ENCODE data around the gene CEACAM16.
"Not testable (repeated sequence)": the region's sequence is repeated elsewhere in the genome, so short reads cannot be mapped to it uniquely, and the experiment has no call there.

Gene CEACAM16, protein sequence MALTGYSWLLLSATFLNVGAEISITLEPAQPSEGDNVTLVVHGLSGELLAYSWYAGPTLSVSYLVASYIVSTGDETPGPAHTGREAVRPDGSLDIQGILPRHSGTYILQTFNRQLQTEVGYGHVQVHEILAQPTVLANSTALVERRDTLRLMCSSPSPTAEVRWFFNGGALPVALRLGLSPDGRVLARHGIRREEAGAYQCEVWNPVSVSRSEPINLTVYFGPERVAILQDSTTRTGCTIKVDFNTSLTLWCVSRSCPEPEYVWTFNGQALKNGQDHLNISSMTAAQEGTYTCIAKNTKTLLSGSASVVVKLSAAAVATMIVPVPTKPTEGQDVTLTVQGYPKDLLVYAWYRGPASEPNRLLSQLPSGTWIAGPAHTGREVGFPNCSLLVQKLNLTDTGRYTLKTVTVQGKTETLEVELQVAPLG

GRCh38 chr19:44698492-44699201, at the start of gene CEACAM16:
Gene CEACAM16, plus strand, starts transcription at chr19:44699151. Its CDS starts 2,306 bp downstream, at chr19:44701457.
- DNase-seq = no peak

DNA sequence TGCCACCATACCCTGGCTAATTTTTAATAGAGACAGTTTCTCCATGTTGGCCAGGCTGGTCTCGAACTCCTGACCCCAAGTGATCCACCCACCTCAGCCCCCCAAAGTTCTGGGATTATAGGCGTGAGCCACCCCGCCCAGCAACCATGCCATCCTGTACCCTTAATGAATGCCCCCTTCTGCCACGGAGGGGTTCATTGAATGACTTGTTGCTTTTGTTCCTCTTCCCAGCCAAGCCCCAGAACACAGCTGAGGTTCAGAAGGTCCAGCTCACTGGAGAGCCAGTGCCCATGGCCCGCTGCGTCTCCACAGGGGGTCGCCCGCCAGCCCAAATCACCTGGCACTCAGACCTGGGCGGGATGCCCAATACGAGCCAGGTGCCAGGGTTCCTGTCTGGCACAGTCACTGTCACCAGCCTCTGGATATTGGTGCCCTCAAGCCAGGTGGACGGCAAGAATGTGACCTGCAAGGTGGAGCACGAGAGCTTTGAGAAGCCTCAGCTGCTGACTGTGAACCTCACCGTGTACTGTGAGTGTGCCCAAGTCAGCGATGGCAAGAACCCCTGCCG, 49.3 kb upstream of the CEACAM16 start:
- DNase-seq = no peak

DNA sequence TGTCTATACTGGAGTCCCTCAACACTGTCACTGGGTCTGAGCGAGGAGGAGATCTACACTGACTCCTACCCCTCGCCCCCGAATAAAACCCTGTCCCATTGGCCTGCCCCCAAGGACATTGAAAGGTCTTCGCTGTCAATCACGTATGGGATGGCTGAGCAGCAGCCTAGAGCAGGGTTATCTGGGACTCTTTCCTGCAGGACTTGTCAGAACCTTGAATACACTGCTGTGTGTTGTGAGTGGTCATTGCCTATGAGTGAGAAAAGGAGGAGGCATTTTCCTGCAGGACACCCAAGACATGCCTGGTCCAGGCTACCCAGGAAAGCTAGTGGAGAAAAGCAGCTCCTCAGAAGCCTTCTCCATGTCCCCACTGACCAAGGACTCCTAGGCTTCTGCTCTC, 45.6 kb upstream of the CEACAM16 start:
- DNase-seq = no peak

DNA sequence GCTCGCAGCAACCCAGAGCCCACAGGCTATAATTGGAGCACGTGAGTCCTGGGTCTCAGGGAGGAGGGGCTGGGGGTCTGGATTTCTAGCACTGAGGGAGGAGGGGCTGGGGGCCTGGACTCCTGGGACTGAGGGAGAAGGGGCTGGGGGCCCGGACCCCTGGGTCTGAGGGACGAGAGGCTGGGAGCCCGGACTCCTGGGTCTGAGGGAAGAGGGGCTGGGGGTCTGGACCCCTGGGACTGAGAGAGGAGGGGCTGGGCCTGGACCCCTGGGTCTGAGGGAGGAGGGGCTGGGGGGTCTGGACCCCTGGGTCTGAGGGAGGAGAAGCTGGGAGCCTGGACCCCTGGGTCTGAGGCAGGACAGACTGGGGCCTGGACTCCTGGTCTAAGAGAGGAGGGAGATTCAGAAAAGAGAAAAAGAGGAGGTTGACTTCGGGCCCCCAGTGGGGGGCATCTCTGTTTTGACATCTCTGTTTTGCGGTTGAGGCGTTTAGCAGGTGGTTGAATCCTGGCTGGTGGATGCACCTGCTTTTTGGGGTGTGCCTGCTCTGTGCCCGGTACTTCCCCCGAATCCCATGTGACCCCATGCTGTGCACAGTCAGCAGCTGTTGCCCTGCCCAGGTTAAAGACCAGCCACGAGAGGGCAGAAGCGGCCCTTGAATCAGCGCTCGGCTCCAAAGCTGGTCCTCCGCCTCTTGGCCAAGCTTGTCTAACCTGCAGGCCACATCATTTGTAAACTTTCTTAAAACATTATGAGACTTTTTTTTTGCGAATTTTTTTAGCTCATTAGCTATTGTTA, 44.8 kb upstream of the CEACAM16 start:
- DNase-seq = peak; percentile 52

DNA sequence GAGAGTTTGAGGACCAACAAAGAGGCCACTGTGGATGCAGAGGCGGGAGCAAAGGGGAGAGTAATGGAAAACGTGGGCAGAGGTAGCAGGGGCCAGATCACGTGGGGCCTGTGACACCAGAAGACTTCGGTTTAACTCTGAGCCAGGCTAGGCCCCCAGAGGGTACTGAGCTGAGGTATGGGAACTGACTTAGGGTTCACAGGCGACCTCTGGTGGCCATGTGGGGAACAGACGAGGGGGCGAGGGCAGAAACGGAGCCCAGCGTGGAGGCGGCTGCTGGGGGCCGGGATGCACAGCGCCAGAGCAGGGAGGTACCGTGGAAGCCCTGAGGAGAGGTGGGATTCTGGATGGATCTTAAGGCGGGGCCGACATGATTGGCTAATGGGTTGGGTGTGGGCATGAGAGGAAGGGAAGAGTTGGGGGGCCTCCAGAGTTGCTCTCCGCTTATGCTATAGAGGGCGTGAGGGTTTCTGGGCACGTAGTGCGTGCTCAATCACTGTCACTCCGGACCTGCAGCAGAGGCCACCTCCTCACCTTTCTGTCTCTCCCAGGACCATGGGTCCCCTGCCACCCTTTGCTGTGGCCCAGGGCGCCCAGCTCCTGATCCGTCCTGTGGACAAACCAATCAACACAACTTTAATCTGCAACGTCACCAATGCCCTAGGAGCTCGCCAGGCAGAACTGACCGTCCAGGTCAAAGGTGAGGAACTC, 41.6 kb upstream of the CEACAM16 start:
- peak; percentile 38 for DNase-seq

- no peak for DNase-seq
These were observed 40.8 kb upstream of the CEACAM16 start for GRCh38 chr19:44658069-44658733.

DNA sequence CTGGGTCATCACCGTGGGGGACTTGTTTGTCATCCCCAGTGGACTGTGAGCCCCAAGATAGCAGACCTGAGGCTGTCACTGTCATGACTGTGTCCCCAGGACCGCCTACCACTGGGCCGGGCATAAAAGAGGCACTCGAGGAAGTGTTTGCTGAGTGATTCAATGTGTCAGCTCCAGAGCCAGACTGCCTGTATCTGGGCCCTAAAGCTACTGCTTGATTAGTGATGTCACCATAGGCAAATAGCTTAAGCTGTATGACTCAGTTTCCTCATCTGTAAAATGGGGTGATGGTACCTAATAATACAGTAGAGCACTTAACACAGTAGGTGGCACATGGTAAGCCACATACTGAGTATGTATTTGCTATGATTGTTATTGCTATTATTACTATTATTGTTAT, 38.9 kb upstream of the CEACAM16 start:
- no peak for DNase-seq

DNA sequence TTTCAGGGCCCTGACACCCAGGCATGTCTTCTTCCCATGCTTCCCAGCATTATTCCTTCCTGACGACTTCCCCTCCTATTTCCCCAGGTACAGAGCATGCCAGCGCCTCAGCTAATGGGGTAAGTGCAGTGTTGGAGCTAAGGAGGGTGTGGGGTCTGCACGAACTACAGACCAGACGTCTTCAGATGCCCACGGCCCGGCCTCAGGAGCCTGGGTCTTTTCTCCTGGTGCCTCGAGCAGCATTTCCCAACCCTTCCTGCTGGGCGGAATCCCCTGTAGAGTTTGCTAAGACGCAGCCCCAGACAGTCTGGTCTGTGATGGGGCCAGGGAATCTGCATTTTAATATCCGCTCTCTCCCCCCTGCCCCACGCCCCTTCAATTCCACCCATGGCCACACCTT, 37.7 kb upstream of the CEACAM16 start:
- no peak for DNase-seq

GRCh38 chr19:44661904-44662303, 37.0 kb upstream of the CEACAM16 start:
- no peak for DNase-seq

DNA sequence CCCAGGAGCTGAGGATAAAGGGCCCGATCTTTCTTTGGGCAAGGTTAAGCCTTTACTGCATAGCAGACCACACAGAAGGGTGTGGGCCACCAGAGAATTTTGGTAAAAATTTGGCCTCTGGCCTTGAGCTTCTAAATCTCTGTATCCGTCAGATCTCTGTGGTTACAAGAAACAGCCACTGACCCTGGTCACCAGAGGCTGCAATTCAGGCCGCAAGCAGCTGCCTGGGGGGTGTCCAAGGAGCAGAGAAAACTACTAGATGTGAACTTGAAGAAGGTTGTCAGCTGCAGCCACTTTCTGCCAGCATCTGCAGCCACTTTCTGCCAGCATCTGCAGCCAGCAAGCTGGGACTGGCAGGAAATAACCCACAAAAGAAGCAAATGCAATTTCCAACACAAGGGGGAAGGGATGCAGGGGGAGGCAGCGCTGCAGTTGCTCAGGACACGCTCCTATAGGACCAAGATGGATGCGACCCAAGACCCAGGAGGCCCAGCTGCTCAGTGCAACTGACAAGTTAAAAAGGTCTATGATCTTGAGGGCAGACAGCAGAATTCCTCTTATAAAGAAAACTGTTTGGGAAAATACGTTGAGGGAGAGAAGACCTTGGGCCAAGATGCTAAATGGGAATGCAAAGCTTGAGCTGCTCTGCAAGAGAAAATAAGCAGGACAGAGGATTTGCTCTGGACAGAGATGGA, 36.1 kb upstream of the CEACAM16 start:
- no peak for DNase-seq

DNA sequence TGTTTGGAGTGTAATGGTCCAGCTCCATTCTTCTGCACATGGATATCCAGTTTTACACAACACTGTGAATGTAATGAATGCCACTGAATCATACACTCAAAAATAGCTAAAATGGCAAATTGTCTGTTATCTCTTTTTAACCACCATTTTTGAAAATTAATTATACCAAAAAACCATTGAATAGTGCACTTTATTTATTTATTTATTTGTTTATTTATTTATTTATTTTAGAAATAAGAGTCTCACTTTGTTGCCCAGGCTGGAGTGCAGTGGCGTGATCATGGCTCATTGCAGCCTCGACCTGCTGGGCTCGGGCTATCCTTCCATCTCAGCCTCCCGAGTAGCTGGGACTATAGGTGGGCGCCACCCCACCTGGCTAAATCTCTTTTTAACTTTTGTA, 35.0 kb upstream of the CEACAM16 start:
- no peak for DNase-seq

GRCh38 chr19:44664976-44665375, 34.0 kb upstream of the CEACAM16 start:
- DNase-seq = no peak

- no peak for DNase-seq
These were observed 31.9 kb upstream of the CEACAM16 start for GRCh38 chr19:44666852-44667556.

- DNase-seq = no peak
These were observed 29.8 kb upstream of the CEACAM16 start for GRCh38 chr19:44668985-44669764.

GRCh38 chr19:44670027-44670426, 28.9 kb upstream of the CEACAM16 start:
- not testable (repeated sequence) for DNase-seq

DNA sequence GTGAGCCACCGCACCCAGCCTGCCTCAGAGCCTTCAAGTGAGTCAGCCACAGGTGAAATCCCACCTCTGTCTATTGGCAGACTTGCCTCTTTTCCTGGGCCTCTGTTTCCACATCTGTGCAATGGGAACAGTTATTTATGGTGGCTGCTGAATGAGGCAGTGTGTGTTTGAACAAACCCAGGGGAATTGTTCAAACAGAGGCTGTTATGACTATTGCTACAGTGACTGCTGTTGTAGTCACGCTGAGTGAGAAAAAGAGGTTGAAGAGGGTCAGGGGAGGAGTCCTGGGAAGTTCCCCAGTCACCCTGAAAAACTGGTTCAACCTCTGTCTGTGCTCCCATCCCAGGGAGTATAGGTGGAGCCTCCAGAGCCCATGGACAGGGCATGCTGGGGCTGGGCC, 27.6 kb upstream of the CEACAM16 start, which contains the start of gene CEACAM19:
Gene CEACAM19, plus strand, starts transcription at position 83 of the 400 bp plus-strand sequence. CDS start 450 bp downstream, outside the sequence.
- no peak for DNase-seq

DNA sequence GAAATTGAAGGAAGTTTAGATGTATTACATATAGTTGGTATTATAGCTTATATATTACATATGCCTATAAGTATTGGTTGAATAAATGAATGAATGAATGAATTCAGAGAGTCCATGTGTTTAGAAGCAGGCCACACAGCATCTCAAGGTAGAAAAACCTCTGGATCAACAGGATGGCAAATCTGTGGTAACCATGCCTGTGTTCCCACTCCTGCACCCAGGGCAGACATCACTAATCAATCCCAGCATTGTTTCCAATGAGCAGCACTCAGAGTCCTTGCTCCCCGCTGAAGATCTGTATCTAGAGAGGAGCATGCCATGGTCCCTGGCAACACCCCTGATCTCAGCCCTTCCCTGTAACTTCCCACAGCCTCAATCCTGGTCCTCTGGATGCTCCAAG, 26.7 kb upstream of the CEACAM16 start:
- DNase-seq = no peak

DNA sequence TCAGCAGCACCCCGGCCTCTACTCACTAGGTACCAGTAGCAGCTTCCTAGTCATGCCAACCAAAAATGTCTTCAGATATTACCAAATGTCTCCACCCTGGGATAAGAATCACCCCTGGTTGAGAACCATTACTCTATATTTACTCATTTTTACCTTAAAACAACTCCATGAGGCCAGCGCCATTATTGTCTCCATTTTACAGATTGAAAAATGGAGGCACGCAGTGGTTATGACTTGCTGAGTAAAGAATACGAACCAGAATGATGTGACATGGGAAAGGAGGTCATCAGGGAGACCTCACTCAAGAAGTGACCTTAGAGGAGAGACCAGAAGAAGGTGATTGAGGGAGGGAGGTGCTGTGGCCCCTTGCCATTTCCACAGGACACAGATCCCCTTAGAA, 25.4 kb upstream of the CEACAM16 start:
- no peak for DNase-seq

GRCh38 chr19:44675521-44675920, 23.4 kb upstream of the CEACAM16 start:
- DNase-seq = no peak

Measured in activated effector memory CD4-positive, alpha-beta T cell treated with Interleukin-2 at 50 U/mL for 16 hours (primary cell).